LNCAP (cell line): ENCODE measurements around the gene ADARB2.

Experiments used
- TF ChIP-seq, protein P1 (sequence below): fragments of 450-650 bp; IDR thresholded peaks from 2 replicates; pipeline ENCODE4 v1.5.1; 2017; ENCODE audit warnings: mild to moderate bottlenecking

ADARB2 gene

DNA sequence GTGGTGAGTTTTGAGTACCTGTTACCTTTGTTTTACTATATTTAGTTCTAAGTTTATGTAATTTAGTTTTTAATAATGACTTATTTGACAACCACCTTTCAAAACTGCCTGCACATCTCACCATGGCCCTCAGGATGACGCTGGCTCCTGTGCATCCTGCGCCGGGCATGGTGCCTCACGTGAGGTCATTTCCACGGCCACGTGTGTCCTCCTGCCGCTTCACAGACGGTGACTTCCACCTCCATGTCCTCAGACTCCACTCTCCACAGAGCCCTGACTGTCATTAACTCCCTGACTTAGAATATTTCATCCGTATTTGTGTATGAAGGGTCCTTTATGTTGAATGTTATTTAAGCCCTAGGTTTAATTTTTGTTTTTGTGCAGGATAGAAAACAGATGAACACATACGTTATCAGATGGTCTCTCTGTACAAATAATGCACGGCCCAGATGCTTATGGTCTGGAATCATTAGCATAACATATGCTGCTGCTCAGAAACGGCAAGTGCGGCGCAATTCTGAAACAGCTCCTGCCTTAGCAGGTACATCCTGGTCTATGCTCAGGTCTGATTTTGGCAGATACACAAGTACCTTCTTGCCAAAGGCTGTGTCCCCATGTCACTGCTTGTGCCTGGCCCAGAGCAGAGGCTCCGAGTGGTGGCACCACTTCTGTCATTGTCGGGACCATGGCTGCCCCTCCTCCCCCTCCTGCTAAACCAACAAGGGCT, 525.3 kb downstream of the ADARB2 start:
- TF ChIP-seq, protein P1, sequence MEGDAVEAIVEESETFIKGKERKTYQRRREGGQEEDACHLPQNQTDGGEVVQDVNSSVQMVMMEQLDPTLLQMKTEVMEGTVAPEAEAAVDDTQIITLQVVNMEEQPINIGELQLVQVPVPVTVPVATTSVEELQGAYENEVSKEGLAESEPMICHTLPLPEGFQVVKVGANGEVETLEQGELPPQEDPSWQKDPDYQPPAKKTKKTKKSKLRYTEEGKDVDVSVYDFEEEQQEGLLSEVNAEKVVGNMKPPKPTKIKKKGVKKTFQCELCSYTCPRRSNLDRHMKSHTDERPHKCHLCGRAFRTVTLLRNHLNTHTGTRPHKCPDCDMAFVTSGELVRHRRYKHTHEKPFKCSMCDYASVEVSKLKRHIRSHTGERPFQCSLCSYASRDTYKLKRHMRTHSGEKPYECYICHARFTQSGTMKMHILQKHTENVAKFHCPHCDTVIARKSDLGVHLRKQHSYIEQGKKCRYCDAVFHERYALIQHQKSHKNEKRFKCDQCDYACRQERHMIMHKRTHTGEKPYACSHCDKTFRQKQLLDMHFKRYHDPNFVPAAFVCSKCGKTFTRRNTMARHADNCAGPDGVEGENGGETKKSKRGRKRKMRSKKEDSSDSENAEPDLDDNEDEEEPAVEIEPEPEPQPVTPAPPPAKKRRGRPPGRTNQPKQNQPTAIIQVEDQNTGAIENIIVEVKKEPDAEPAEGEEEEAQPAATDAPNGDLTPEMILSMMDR = no peak

DNA sequence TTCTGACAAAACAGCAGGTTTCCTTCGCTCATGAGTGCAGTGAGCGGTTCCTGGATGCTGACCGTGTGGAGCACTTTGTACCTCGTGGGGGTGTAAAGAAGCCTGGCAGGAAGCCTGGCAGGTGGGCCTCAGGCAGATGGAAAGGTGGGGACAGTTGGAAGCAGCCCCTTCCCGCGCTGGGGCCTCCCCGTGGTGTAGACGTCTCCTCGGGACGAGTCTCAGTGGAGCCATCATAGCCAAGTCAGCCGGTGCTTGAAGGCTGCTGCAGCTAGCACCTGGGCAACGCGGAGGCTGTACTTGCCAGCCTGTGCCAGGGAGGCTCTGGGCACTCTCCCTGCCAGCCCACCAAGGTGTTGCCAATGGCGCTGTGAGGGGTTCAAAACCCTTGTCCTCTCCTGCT, 526.7 kb downstream of the ADARB2 start:
- TF ChIP-seq, protein P1 = no peak

DNA sequence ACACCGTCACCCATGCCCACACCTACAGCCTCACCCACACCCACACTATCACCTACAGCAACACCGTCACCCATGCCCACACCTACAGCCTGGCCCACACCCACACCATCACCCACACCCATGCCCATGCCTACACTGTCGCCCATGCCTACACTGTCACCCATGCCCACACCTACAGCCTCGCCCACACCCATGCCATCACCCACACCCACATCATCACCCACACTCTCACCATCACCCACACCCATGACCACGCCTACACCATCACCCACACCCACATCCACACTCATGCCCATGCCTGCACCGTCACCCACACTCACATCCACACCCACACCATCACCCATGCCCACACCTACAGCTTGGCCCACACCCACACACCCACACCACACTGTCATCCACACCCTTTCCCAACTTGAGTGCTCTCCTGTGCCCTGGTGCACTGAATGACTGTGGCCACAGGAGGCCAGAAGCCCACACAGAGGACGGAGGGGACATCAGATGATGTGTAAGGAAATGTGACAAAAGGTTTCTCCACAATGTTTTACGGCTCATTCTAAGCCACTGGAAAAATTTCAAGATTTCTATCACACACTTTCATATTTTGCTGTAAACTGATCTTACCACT, 527.9 kb downstream of the ADARB2 start:
- TF ChIP-seq, protein P1 = no peak

DNA sequence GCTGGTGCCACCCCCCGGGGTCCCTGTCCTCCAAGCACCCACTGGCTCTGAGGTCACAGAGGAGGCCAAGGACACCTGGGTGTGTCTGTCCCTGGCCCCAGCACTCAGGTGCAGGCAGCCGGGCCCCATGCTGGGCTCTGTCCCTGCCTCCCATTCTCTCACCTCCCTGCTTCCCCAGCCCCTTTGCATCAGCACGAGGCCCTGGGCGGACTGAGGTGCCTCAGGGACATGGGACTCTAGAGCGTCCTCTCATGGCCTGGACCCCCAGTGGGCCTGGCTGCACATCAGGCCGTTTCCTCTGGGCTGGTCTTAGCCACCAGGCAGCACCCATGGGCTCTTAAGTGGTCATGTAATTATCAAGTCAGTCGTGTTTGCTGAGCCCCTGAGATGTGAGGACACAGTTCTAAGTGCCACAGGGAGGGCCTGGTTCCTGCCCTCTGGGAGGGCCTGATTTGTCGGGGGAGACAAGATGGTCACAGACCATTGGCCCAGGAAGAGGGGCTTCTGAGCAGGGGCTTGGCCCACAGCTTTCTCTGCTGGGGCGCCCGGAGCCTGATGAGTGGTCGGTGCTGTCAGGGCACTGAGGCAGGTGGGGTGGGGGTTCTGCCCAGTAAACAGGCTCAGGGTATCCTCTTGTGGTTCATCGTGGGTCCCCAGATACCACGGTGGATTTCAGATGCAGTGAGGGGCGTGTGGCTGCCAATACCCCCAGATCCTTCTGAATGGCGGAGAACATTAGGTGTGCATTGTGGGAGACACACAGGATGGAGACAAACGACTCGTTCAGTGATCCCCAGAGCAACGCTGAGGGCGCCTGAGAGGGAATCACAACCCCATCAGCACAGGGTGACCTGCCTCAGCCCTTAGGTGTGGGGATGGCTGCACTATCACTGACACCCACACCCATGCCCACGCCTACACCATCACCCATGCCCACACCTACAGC, 528.7 kb downstream of the ADARB2 start:
- TF ChIP-seq, protein P1 = no peak

DNA sequence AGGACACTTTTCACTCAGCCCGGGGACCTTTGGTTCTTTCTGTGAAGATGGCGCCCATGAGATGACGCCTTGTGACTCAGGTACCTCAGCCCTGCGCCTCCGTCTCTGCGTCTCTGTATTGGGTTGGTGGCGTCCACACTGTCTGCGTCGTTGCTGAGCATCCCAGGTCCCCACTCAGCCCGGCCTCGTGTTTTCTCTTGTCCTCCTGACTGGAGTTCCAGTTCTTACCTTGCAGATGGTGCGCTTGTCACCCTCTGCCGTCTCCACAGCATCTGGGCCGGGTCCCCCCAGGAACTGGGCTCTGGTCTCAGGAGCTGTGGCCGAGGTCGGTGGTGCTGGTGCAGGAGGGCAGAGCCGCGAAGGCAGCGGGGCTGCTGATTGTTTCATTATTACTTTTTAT, 530.7 kb downstream of the ADARB2 start:
- TF ChIP-seq, protein P1 = no peak

DNA sequence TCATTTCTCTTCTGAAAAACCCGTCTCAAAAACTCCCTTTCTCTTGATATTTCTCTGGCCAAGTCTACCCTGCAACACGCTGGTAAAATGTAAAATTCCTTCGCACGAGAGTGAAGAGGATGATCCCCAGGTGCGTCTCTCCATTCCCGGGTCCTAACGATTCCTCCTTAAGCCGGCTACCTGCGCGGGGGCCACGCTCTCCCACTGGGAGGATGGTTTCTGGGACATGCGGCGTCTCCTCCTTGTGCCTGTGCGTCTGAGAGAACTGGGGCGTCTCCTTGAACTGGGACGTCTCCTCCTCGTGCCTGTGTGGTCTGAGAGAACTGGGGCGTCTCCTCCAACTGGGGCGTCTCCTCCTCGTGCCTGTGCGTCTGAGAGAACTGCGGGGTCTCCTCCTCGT, 531.2 kb downstream of the ADARB2 start:
- TF ChIP-seq, protein P1 = no peak

DNA sequence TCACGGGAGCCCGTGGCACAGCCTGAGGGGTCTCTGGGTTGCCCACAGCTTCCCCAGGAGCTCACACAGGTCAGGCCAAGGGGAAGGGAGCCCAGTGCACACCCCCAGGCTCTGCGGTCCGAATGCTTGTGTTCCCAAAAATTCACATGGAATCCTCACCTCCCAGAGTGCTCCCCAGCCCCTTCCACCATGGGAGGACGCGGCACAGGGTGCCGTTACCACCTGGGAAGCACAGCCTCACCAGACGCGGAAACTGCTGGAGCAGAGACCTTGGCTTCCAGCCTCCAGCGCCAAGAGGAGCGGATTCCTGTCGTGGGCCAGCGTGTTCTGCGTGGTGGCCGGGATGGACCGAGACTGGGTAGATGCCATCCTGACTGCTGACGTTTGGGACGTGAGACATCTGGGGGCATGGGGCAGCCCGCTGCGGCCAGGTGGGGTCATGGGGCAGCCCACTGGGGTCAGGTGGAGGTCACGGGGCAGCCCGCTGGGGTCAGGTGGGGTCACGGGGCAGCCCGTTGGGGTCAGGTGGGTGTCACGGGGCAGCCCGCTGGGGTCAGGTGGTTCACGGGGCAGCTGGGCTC, 531.8 kb downstream of the ADARB2 start:
- TF ChIP-seq, protein P1 = no peak
